GM21529 (cell line): ENCODE data around the gene NT5C1A.

Source experiments
- ATAC-seq: cut with Tn5 transposase; IDR thresholded peaks from one replicate; pipeline ENCODE4 v1.9.1; 2021; ENCODE audit not compliant: unreplicated experiment

Gene NT5C1A

GRCh38 chr1:39613250-39613649, 58.7 kb downstream of the NT5C1A start:
- ATAC-seq, result no peak

- no peak for ATAC-seq
Measured at GRCh38 chr1:39609618-39610331, 62.1 kb downstream of the NT5C1A start.
